PFSK-1 (cell line): ENCODE results near the gene PHF19.

Experiments
- POLR2AphosphoS5 ChIP-seq: IDR thresholded peaks from 2 replicates; pipeline ENCODE4 v1.6.1; 2012; ENCODE audit warnings: low read depth, mild to moderate bottlenecking, control low read depth, low read length, moderate library complexity
- TAF1 ChIP-seq: IDR thresholded peaks from 2 replicates; pipeline ENCODE4 v1.6.1; 2012; ENCODE audit warnings: low read length, control low read depth, borderline replicate concordance; ENCODE audit not compliant: insufficient read depth
- TF ChIP-seq, protein P1 (sequence below), 2 experiments: IDR thresholded peaks; 2 replicates each; pipeline versions ENCODE4 v1.6.1 to v1.8.0; 2011 to 2012; ENCODE audit warnings: low read depth in 2 of 2, low read length in 2 of 2, control low read depth in 1 of 2, inconsistent platforms in 1 of 2, mild to moderate bottlenecking in 1 of 2, moderate library complexity in 1 of 2; ENCODE audit not compliant: insufficient read depth in 1 of 2

DNA sequence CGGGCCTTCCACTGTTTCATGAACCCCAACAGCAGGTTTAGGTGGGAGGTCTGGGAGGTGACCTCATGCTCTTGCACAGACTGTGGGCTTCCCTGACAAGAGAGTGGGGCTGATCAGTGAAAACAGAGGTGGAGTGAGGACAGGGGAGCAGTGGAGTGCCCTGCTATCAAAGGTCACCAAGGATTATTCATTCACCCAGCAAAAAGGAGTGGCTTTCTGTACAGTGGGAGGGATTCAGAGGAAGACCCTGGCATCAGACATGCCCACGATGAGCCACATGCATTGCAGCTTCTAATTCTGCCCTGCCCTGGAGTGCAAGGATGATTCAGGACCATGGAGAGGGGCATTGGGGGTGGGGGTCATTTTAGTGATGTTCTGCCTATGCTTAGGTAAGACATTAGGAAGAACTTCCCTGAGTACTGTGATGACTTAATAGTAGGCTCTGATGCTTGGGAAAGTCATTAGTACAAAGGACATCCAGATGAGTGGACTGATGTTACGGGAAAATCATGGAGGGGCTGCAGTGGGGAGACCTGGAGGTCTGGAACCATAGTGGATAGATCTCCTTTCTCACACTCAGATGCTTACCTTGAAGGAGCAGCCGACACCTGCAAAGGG is 36.8 kb upstream of the PHF19 start:
- TF ChIP-seq POLR2AphosphoS5 (no peak), TAF1 (no peak)
- TF ChIP-seq, protein P1, sequence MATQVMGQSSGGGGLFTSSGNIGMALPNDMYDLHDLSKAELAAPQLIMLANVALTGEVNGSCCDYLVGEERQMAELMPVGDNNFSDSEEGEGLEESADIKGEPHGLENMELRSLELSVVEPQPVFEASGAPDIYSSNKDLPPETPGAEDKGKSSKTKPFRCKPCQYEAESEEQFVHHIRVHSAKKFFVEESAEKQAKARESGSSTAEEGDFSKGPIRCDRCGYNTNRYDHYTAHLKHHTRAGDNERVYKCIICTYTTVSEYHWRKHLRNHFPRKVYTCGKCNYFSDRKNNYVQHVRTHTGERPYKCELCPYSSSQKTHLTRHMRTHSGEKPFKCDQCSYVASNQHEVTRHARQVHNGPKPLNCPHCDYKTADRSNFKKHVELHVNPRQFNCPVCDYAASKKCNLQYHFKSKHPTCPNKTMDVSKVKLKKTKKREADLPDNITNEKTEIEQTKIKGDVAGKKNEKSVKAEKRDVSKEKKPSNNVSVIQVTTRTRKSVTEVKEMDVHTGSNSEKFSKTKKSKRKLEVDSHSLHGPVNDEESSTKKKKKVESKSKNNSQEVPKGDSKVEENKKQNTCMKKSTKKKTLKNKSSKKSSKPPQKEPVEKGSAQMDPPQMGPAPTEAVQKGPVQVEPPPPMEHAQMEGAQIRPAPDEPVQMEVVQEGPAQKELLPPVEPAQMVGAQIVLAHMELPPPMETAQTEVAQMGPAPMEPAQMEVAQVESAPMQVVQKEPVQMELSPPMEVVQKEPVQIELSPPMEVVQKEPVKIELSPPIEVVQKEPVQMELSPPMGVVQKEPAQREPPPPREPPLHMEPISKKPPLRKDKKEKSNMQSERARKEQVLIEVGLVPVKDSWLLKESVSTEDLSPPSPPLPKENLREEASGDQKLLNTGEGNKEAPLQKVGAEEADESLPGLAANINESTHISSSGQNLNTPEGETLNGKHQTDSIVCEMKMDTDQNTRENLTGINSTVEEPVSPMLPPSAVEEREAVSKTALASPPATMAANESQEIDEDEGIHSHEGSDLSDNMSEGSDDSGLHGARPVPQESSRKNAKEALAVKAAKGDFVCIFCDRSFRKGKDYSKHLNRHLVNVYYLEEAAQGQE (IDR thresholded peaks at IDR 0.05; ENCODE audit: insufficient read depth in 1 of 2, low read depth in 2 of 2, low read length in 2 of 2) = peak; percentile 90 to 97
